K562 (cell line): ENCODE results near the gene AP2A2.

Experiments used
- KLF6 ChIP-seq: fragments of 250-450 bp; sonication (Bioruptor Pico); IDR thresholded peaks from 2 replicates; pipeline ENCODE4 v1.4.0; 2020; ENCODE audit warnings: mild to moderate bottlenecking, moderate library complexity, borderline replicate concordance
- ZNF282 ChIP-seq: sonication (generic); formaldehyde crosslinking; IDR thresholded peaks from 2 replicates; pipeline ENCODE4 v1.8.1; 2023; ENCODE audit warnings: missing genetic modification reagents

GRCh38 chr11:1005928-1006327 lies 80.3 kb downstream of the AP2A2 start:
- TF ChIP-seq ZNF282 (CRISPR knock-in tag) (no peak), KLF6 (no peak)
